Peyer's patch (tissue), 4 donors: ENCODE data around the gene LRRTM3.

Experiments used
- POLR2A ChIP-seq, 2 donors: fragments of 450-650 bp; IDR thresholded peaks; one replicate each; pipeline ENCODE4 v1.5.1; 2017; ENCODE audit warnings: antibody characterized with exemption in 2 of 2, mild to moderate bottlenecking in 2 of 2, moderate library complexity in 2 of 2
- TF ChIP-seq, protein P1 (sequence below), 6 experiments: fragments of 450-650 bp in 4 of 6; fragments of 200-600 bp in 2 of 6; sonication (generic) in 1 of 6; IDR thresholded peaks; one replicate each; pipeline ENCODE4 v1.5.1; 2017 to 2019; ENCODE audit warnings: antibody characterized with exemption in 6 of 6, mild to moderate bottlenecking in 3 of 6, moderate library complexity in 1 of 6

DNA sequence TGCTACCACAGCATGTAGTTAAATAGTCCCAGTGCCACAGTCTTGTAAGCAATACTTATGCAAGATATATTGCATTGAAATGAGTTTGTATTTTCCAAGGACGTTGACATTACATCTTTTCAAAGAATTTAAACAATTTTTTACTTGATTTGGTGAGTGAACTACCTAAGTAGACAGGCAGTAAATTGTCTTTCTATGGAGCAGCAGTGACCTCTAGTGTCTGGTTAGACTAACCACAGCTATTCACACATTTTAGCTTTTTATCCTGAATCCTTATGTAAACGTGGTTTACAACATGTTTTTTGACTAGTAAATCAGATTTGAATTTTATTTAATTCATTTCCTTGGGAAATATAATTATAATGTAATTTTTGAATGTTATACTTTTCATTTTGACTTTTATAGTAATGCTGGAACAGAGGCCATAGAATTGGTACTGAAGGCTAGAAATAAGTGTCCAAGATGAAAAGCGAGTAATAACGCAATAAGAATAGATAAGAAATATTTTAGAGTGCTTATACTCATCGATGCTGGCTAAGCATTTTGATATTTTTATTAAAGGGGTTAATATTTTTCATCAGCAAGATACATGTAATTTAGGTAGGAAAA is 5.6 kb downstream of the LRRTM3 start:
- TF ChIP-seq, protein P1, sequence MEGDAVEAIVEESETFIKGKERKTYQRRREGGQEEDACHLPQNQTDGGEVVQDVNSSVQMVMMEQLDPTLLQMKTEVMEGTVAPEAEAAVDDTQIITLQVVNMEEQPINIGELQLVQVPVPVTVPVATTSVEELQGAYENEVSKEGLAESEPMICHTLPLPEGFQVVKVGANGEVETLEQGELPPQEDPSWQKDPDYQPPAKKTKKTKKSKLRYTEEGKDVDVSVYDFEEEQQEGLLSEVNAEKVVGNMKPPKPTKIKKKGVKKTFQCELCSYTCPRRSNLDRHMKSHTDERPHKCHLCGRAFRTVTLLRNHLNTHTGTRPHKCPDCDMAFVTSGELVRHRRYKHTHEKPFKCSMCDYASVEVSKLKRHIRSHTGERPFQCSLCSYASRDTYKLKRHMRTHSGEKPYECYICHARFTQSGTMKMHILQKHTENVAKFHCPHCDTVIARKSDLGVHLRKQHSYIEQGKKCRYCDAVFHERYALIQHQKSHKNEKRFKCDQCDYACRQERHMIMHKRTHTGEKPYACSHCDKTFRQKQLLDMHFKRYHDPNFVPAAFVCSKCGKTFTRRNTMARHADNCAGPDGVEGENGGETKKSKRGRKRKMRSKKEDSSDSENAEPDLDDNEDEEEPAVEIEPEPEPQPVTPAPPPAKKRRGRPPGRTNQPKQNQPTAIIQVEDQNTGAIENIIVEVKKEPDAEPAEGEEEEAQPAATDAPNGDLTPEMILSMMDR (IDR thresholded peaks at IDR 0.05), result peak in 4 of 6 experiments; percentile 50 to 88 (median 84)
- TF ChIP-seq POLR2A (IDR thresholded peaks at IDR 0.05), result no peak
